ENCODE data around the gene CIBAR2. TPM values are rescaled to one million over a fixed set of nuclear protein-coding genes. Genes with fewer than 3 reads are reported as not detected.
"Not testable (repeated sequence)": the region's sequence is repeated elsewhere in the genome, so short reads cannot be mapped to it uniquely, and the experiment has no call there.

The CIBAR2 gene
- total RNA-seq, 1 donor from 2014 or later = not detected

GRCh38 chr16:85125570-85126393, 13.5 kb upstream of the CIBAR2 start:
- TF ChIP-seq CTCF (IDR thresholded peaks at IDR 0.05; ENCODE audit: insufficient read depth, low read length, poor library complexity, severe bottlenecking) = no peak
- H3K36me3 ChIP-seq (ENCODE audit: control insufficient read depth, insufficient read depth, low read length) = no peaks in the 10 kb centered on the region
- no peaks in the 10 kb centered on the region for H3K27me3 ChIP-seq (ENCODE audit: control insufficient read depth, insufficient read depth, low read length)
- no peak overlapping the region for H3K4me3 ChIP-seq (ENCODE audit: low read depth, low read length)
- no peak for DNase-seq (ENCODE audit: low read depth)

GRCh38 chr16:85124636-85125346, 12.5 kb upstream of the CIBAR2 start:
- H3K4me3 ChIP-seq (ENCODE audit: low read depth, low read length) = no peak overlapping the region
- H3K36me3 ChIP-seq (ENCODE audit: control insufficient read depth, insufficient read depth, low read length) = no peaks in the 10 kb centered on the region
- DNase-seq (ENCODE audit: low read depth) = no peak
- no peak for TF ChIP-seq CTCF (IDR thresholded peaks at IDR 0.05; ENCODE audit: insufficient read depth, low read length, poor library complexity, severe bottlenecking)
- no peaks in the 10 kb centered on the region for H3K27me3 ChIP-seq (ENCODE audit: control insufficient read depth, insufficient read depth, low read length)

DNA sequence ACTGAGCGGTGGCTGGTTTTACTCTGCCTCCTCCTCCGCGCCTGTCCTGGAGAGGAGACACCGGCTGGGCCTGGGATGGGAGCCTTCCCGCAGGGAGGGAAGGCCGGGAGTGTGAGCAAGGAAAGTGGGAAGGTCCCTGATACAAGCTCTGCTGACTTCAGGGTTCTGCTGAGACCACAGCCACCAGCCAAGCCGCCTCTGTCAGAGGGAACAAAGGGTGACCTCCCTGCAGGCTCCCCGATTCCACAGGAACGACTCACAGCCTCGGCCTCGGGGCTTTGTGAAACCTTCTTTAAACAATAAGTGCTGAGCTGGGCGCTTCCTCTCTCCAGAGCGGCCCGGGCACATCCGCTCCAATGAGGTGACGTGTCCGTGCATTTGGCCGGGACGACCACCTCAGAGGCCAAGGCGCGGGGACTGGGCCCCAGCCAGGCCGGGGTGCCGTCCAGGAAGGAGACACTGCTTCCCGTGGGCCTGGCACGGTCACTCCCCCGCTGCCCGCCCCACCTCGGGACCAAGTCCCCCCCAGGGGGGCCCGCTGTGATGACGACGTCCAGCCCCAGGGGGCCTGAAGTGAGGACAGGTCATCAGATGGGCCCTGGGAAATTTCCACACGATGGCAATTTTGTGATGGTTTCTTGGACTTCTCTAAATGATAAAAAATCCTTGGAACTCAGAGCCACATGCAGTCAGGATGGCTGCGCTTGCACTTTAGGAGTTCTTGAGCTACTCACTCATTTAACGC, 11.8 kb upstream of the CIBAR2 start:
- DNase-seq (ENCODE audit: low read depth) = no peak
- Histone ChIP-seq H3K36me3 (ENCODE audit: control insufficient read depth, insufficient read depth, low read length) (no peaks in the 10 kb centered on the region), H3K27me3 (ENCODE audit: control insufficient read depth, insufficient read depth, low read length) (no peaks in the 10 kb centered on the region), H3K4me3 (ENCODE audit: low read depth, low read length) (no peak overlapping the region)
- TF ChIP-seq CTCF (IDR thresholded peaks at IDR 0.05; ENCODE audit: insufficient read depth, low read length, poor library complexity, severe bottlenecking) = no peak

DNA sequence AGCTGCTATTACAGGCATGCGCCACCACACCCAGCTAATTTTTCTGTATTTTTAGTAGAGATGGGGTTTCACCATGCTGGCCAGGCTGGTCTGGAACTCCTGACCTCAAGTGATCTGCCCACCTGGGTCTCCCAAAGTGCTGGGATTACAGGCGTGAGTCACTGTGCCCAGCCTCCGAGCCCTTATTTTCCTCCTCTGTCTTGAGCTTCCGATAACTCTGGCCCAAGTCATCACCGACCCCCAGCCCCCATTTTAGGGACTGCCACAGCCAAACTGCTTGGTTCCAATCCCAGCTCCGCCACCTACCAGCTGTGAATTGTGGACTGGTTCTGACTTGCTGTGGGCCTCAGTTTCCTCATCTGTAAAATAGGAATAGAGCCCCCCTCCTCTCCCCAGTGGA, 11.2 kb upstream of the CIBAR2 start:
- not testable (repeated sequence) for H3K4me3 ChIP-seq (ENCODE audit: low read depth, low read length); H3K27me3 ChIP-seq (ENCODE audit: control insufficient read depth, insufficient read depth, low read length); DNase-seq (ENCODE audit: low read depth); H3K36me3 ChIP-seq (ENCODE audit: control insufficient read depth, insufficient read depth, low read length)

- TF ChIP-seq CTCF (IDR thresholded peaks at IDR 0.05; ENCODE audit: insufficient read depth, low read length, poor library complexity, severe bottlenecking) = no peak
- no peaks in the 10 kb centered on the region for H3K36me3 ChIP-seq (ENCODE audit: control insufficient read depth, insufficient read depth, low read length)
- no peak for DNase-seq (ENCODE audit: low read depth)
- H3K27me3 ChIP-seq (ENCODE audit: control insufficient read depth, insufficient read depth, low read length) = no peaks in the 10 kb centered on the region
- no peak overlapping the region for H3K4me3 ChIP-seq (ENCODE audit: low read depth, low read length)
Measured at GRCh38 chr16:85120006-85120340, 7.7 kb upstream of the CIBAR2 start.

- DNase-seq (ENCODE audit: low read depth) = no peak
- H3K27me3 ChIP-seq (ENCODE audit: control insufficient read depth, insufficient read depth, low read length) = peaks cover 7% of the 10 kb centered on the region
- TF ChIP-seq CTCF (IDR thresholded peaks at IDR 0.05; ENCODE audit: insufficient read depth, low read length, poor library complexity, severe bottlenecking) = no peak
- H3K36me3 ChIP-seq (ENCODE audit: control insufficient read depth, insufficient read depth, low read length) = no peaks in the 10 kb centered on the region
- H3K4me3 ChIP-seq (ENCODE audit: low read depth, low read length) = no peak overlapping the region
Measured at GRCh38 chr16:85117418-85117817, 5.1 kb upstream of the CIBAR2 start.
